Measurements from ENCODE around the gene MEI1.

The MEI1 gene

DNA sequence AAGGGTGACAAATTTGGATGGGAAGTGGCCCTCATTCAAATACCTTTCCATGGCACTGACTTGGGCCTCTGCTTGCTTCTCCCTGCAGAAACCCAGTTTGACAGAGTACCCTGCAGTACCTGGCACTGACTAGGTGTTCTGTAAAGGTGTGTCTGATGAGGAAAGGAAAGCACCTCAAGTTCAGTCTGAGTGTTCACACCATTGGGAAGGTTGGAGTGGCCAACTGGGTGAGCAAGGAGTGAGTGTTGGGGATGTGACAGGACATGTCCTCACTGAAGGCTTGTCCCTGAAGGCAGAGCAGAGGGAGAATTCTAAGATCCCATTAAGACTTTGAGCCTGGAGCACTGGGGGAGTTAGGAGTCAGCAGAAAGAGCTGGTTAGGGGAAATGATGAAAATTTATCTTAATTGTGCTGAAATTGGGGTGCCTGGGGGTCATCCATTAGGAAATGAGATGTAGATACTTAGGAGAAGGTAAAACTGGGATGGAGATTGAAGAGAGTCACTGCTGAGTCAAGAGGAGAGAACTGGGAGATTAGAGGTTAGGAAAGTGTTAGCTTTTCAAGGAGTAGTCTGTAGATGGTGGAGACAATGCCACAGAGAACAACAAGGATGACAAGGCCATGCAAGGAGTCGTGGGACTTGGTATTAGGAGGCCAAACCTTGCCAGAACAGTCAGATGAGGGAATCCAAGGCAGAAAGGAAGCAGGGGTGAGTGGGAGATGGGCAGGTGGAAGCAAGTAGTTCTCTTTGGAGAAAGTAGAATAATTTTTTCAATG lies 139.7 kb downstream of the MEI1 start:
- Mint-ChIP-seq H3K27ac (peak overlapping the region; percentile 57), H3K9me3 (no peaks in the 10 kb centered on the region), H3K27me3 (ENCODE audit: low read depth) (no peaks in the 10 kb centered on the region), H3K36me3 (ENCODE audit: low read depth) (peaks cover 43% of the 10 kb centered on the region), H3K4me3 (no peak overlapping the region), H3K4me1 (ENCODE audit: low read depth) (peaks cover 66% of the 10 kb centered on the region)

DNA sequence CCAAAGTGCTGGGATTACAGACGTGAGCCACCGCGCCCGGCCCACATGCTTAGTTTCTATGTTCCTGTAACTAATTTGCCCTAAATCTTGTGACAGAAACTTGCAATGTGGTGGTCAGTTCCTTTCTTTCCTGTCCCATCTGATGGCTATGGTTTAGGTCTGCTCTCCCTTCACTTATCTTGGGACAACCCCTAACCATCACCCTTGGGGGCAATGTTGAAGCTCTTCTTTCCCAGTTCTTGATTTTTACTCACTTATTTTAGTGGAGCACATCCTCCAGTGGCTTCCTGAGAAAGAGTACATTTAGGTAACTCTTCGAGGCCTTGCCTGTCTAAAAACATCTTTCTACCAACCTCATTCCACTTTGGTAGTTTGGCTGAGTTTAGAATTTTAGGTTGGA lies 140.9 kb downstream of the MEI1 start:
- Mint-ChIP-seq H3K4me3 (no peak overlapping the region), H3K4me1 (ENCODE audit: low read depth) (peaks cover 67% of the 10 kb centered on the region), H3K36me3 (ENCODE audit: low read depth) (peaks cover 38% of the 10 kb centered on the region), H3K27ac (peak overlapping the region; percentile 76), H3K9me3 (no peaks in the 10 kb centered on the region), H3K27me3 (ENCODE audit: low read depth) (no peaks in the 10 kb centered on the region)

DNA sequence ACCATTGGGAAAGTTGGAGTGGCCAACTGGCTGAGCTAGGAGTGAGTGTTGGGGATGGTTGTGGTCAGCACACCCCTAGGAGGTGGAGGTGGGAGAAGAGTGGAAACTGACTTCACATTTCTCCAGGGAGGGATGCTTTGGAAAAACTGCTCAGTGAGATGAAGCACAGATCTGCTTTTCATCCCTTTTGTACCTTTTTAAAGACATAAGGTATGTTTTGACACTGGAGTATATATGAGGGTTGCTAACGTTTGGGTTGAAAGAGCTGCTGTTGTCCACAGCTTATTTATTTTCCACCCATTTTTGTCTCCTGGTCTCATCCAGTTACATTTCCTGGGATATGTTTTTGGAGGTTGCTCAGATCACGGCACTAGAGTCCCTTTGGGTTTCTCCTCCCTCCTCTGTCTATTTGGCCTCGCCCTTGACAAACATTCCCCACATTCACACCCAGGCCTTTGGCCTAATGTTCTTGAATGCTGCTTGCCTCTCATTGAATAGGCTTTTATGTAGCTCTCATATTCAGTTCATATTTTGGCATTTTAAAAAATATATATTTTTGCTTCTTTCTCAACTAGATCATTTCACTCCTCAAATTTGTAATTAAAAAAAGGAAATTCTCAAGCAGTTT lies 141.9 kb downstream of the MEI1 start:
- Mint-ChIP-seq H3K36me3 (ENCODE audit: low read depth) (peaks cover 35% of the 10 kb centered on the region), H3K27me3 (ENCODE audit: low read depth) (no peaks in the 10 kb centered on the region)

DNA sequence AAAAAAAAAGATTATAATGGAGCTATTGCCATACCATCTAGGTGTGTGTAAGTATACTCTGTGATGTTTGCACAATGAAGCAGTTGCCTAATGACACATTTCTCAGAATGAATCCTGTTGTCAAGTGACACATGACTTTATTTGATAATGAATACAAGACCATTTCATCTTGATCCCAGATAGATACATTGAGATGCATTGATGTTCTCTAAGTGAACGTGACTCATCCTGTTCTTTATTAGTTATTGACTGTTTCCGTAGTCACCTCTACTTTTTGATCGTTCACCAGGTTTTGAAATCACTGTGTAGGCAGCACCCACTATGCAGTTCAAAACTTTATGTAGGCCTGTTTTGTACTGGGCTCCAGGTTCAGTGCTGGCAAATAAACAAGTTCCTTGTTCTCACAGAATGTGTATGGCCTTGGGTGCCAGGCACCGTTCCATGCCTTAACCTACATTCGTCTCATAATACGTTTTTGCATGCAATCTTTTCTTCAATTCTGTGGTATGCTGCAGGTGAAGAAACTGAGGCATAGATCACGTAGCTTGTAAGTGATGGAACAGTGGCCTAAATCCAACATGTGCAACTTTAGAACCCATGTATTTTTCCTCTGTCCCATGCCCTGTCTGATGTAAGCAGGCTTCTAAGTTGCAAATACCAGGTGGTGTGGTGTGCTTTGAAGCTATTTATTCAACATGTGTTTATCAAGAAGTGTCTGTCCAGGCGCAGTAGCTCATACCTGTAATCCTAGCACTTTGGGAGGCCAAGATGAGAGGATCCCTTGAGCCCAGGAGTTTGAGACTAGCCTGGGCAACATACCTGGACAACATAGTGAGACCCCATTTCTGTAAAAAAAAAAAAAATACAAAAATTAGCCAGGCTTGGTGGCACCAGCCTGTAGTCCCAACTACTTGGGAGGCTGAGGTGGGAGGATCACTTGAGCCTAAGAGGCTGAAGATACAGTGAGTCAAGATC lies 144.0 kb downstream of the MEI1 start:
- Mint-ChIP-seq H3K4me1 (ENCODE audit: low read depth) (peaks cover 70% of the 10 kb centered on the region), H3K4me3 (no peak overlapping the region), H3K9me3 (no peaks in the 10 kb centered on the region), H3K36me3 (ENCODE audit: low read depth) (peaks cover 23% of the 10 kb centered on the region), H3K27me3 (ENCODE audit: low read depth) (no peaks in the 10 kb centered on the region), H3K27ac (peak overlapping the region; percentile 33)

More for the DNA sequence above, 141.9 kb downstream of the MEI1 start:
- Mint-ChIP-seq H3K4me3 (no peak overlapping the region), H3K9me3 (no peaks in the 10 kb centered on the region), H3K27ac (no peak overlapping the region), H3K4me1 (ENCODE audit: low read depth) (peaks cover 71% of the 10 kb centered on the region)

DNA sequence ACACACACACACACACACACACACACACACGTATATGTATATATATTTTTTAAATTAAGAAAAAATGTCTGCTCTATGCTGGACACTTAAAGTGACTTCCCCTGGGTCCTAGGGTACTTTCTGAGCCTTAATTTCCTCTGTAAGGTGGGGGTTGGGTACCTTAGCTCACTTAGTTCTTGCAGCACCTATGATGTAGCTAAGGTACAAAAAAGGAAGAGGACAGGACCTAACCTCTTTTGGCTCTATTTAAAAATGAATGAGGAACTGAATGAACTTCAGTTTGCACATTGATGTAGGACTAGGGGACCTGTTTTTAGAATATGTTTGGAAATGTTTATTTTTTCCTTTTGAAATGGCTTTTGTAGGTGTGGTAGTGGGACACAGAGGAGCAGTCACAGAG lies 144.7 kb downstream of the MEI1 start:
- no peaks in the 10 kb centered on the region for H3K9me3 Mint-ChIP-seq
- H3K4me3 Mint-ChIP-seq: no peak overlapping the region

DNA sequence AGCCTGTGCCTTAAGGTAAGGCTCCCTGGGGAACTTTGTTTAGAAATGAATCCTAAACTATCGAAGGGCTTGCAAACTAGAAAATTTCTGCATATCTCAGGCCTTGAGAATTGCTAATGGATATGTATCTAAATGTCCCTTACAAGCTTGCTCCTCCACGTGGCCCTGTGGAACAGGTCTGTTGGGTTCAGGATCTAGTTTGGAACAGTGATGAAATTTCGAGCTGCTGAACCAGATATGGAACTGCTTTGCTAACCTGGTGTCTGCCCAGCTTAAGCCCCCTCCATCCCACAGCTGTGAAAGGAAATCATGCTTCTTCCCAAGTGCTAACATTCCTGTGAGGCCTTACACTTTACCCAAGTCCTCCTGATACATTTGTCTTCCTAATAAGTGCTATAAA lies 145.2 kb downstream of the MEI1 start:
- H3K4me1 Mint-ChIP-seq (ENCODE audit: low read depth): peaks cover 66% of the 10 kb centered on the region
- peaks cover 15% of the 10 kb centered on the region for H3K36me3 Mint-ChIP-seq (ENCODE audit: low read depth)
- H3K9me3 Mint-ChIP-seq: no peaks in the 10 kb centered on the region
- peak overlapping the region; percentile 62 for H3K27ac Mint-ChIP-seq
- H3K27me3 Mint-ChIP-seq (ENCODE audit: low read depth): no peaks in the 10 kb centered on the region
- no peak overlapping the region for H3K4me3 Mint-ChIP-seq

More for the DNA sequence above, 144.7 kb downstream of the MEI1 start:
- H3K27ac Mint-ChIP-seq: peak overlapping the region; percentile 62
- no peaks in the 10 kb centered on the region for H3K27me3 Mint-ChIP-seq (ENCODE audit: low read depth)
- peaks cover 69% of the 10 kb centered on the region for H3K4me1 Mint-ChIP-seq (ENCODE audit: low read depth)
- peaks cover 20% of the 10 kb centered on the region for H3K36me3 Mint-ChIP-seq (ENCODE audit: low read depth)

DNA sequence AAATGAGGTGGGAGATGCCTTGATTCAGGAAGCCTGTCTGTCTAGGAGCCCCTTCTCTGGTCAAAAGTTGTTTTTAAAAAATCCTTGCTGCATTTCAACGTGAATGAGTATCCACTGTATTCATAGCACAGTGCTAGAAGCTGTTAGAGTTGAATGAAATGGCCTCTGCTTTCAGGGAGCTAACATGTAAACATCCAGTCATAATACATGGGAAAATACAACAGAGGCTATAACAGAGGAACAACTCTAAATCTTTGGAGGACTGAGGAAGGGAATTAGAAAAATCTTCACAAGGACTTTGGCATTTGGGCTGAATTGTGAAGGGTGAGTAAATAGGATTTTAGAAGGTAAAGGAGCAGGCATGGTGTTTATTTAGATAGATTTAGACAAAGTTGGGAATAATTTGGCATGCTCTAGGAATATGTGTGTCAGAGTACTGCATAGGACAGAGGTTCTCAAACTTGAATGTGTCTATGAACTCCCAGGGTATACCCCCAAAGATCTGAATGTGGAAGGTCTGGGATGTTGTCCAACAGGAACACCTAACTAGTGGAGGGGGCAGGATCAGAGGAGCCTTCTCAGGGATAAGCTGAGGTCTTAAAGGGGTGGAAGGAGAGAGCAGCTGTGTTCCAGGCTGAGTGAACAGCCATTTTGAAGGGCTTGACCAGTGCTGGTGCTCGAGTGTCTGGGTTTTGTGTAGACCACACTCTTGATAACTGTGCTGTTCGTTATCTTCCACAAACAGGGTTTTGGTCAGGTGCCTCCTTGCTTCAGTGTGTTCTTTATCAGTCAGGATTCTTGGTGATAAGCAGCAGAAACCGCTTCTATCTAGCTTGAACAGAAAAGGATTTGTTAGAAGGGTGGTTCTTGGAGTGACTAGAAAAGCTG lies 146.3 kb downstream of the MEI1 start:
- H3K27ac Mint-ChIP-seq: peak overlapping the region; percentile 12
- H3K9me3 Mint-ChIP-seq: no peaks in the 10 kb centered on the region
- peaks cover 13% of the 10 kb centered on the region for H3K36me3 Mint-ChIP-seq (ENCODE audit: low read depth)
- H3K4me3 Mint-ChIP-seq: no peak overlapping the region
- peaks cover 62% of the 10 kb centered on the region for H3K4me1 Mint-ChIP-seq (ENCODE audit: low read depth)
- H3K27me3 Mint-ChIP-seq (ENCODE audit: low read depth): no peaks in the 10 kb centered on the region

DNA sequence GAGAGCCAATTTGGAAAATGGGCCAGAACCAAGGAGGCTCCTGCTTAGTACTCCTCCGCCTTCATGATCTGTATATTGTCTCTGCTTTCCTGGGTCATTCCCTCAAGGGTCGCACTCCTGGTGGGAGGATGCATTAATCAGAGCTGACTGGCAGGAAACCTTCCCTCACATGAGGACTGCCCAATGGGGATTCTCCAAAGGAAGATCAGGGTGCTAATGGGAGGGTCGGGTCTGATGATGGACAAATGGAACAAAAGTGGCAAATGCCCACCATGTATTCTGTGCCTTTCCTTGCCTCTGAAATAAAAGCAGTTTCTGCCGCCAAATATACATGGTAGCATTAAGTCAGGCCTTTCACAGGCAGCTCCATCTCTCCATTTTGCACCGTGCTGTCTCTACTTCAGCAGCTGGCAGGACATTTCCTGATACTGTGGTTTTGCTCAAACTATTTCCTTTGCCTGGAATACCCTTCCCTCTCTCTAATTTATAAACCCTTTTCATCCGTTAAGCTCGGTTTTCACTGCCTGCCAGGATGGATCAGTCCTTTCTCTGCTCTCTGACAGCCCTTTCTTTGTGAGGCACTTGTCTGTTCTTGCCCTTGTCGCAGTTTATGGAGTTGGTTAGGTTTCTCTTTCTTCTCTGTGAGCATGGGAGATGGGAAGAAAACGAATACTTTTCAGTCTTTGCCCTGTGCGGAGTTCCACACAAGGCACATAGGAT lies 147.1 kb downstream of the MEI1 start:
- Mint-ChIP-seq H3K27me3 (ENCODE audit: low read depth) (no peaks in the 10 kb centered on the region), H3K4me3 (no peak overlapping the region), H3K9me3 (no peaks in the 10 kb centered on the region), H3K4me1 (ENCODE audit: low read depth) (peaks cover 56% of the 10 kb centered on the region), H3K27ac (peak overlapping the region; percentile 64), H3K36me3 (ENCODE audit: low read depth) (peaks cover 7% of the 10 kb centered on the region)

DNA sequence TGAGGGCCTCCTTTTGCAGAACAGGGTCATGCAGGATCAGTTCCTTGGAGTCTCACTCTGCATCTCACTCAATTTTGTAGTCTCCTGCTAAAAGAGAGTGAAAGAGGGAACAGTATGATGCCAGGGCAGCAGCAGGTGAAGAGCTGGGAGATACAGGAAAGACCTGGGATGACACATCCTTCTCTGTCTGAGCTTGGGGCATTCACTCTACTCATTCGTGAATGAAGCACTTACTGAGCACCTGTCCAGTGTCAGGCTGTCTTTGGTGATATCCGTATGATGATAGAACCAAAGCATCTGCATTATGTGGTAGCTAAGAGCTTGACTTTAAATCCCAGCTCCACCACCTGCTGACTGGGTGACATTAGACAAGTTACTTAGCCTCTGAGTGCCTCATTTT lies 148.0 kb downstream of the MEI1 start:
- H3K36me3 Mint-ChIP-seq (ENCODE audit: low read depth): peaks cover 5% of the 10 kb centered on the region
- no peaks in the 10 kb centered on the region for H3K27me3 Mint-ChIP-seq (ENCODE audit: low read depth)
- H3K27ac Mint-ChIP-seq: peak overlapping the region; percentile 64
- no peak overlapping the region for H3K4me3 Mint-ChIP-seq
- H3K4me1 Mint-ChIP-seq (ENCODE audit: low read depth): peaks cover 52% of the 10 kb centered on the region
- no peaks in the 10 kb centered on the region for H3K9me3 Mint-ChIP-seq

DNA sequence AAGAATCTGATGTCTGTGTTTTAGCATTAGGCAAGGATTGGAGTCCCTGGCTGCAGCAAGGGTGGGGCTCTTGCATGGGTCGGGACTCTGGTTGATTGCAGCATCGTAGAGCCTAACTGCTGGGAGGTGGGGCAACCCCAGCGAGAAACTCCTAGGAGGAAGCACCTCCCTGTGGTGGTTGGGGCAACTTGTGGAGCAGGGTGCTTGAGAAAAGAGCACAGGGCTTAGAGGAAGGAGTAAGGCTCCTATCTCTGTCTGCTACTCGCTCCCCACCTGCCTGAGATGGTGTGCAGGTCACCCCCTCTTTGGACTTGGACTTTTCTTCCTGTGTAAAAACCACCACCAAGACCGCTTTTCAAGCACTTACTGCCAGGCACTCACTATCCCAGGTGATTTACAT lies 149.2 kb downstream of the MEI1 start:
- Mint-ChIP-seq H3K9me3 (no peaks in the 10 kb centered on the region), H3K27ac (no peak overlapping the region), H3K4me3 (no peak overlapping the region), H3K27me3 (ENCODE audit: low read depth) (no peaks in the 10 kb centered on the region), H3K36me3 (ENCODE audit: low read depth) (peaks cover 7% of the 10 kb centered on the region), H3K4me1 (ENCODE audit: low read depth) (peaks cover 51% of the 10 kb centered on the region)
